Type B pancreatic cell (in vitro differentiated cells): Measurements from ENCODE around the gene HEPACAM. TPM values are rescaled to one million over a fixed set of nuclear protein-coding genes. Genes with fewer than 3 reads are reported as not detected.

Source experiments
- DNase-seq: peaks from one replicate; pipeline ENCODE4 v3.0.0; 2021; ENCODE audit warnings: mixed read lengths; ENCODE audit not compliant: unreplicated experiment; ENCODE audit errors: extremely low spot score
- H3K27ac Mint-ChIP-seq: 2 replicates; pipeline ENCODE4 v1.8.0; 2021; ENCODE audit warnings: mild to moderate bottlenecking, mixed read lengths
- H3K27me3 Mint-ChIP-seq: 2 replicates; pipeline ENCODE4 v1.8.0; 2021; ENCODE audit warnings: mixed read lengths
- H3K36me3 Mint-ChIP-seq: 2 replicates; pipeline ENCODE4 v1.8.0; 2021; ENCODE audit warnings: mixed read lengths
- H3K4me1 Mint-ChIP-seq: one replicate; pipeline ENCODE4 v1.8.0; 2021; ENCODE audit warnings: mixed read lengths; ENCODE audit not compliant: unreplicated experiment
- H3K4me3 Mint-ChIP-seq: 2 replicates; pipeline ENCODE4 v1.8.0; 2021; ENCODE audit warnings: mild to moderate bottlenecking, mixed read lengths
- H3K9me3 Mint-ChIP-seq: 2 replicates; pipeline ENCODE4 v1.8.0; 2021; ENCODE audit warnings: mixed read lengths
- total RNA-seq: library from RNA; stranded (reverse); gene quantifications from 2 replicates; pipeline ENCODE4 v1.2.1, GENCODE V29; 2021; ENCODE audit warnings: low replicate concordance
- TF ChIP-seq, protein P1 (sequence below): fragments of 200-600 bp; sonication (generic); conservative IDR thresholded peaks from 2 replicates; pipeline ENCODE4 v1.5.0; 2021; ENCODE audit warnings: antibody characterized with exemption, mild to moderate bottlenecking

HEPACAM gene
- total RNA-seq, 1 donor from 2014 or later: 0.43 TPM

GRCh38 chr11:124895471-124895971 is 40.3 kb downstream of the HEPACAM start:
- Mint-ChIP-seq H3K36me3 (no peaks in the 10 kb centered on the region), H3K4me3 (no peak overlapping the region), H3K4me1 (peaks cover 13% of the 10 kb centered on the region), H3K27ac (no peak overlapping the region), H3K27me3 (peaks cover 41% of the 10 kb centered on the region), H3K9me3 (no peaks in the 10 kb centered on the region)
- no peak for DNase-seq
- TF ChIP-seq, protein P1, sequence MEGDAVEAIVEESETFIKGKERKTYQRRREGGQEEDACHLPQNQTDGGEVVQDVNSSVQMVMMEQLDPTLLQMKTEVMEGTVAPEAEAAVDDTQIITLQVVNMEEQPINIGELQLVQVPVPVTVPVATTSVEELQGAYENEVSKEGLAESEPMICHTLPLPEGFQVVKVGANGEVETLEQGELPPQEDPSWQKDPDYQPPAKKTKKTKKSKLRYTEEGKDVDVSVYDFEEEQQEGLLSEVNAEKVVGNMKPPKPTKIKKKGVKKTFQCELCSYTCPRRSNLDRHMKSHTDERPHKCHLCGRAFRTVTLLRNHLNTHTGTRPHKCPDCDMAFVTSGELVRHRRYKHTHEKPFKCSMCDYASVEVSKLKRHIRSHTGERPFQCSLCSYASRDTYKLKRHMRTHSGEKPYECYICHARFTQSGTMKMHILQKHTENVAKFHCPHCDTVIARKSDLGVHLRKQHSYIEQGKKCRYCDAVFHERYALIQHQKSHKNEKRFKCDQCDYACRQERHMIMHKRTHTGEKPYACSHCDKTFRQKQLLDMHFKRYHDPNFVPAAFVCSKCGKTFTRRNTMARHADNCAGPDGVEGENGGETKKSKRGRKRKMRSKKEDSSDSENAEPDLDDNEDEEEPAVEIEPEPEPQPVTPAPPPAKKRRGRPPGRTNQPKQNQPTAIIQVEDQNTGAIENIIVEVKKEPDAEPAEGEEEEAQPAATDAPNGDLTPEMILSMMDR: no peak

- H3K36me3 Mint-ChIP-seq: no peaks in the 10 kb centered on the region
- H3K4me1 Mint-ChIP-seq: peaks cover 13% of the 10 kb centered on the region
- no peak overlapping the region for H3K27ac Mint-ChIP-seq
These were observed 41.0 kb downstream of the HEPACAM start for GRCh38 chr11:124894606-124895430.

DNA sequence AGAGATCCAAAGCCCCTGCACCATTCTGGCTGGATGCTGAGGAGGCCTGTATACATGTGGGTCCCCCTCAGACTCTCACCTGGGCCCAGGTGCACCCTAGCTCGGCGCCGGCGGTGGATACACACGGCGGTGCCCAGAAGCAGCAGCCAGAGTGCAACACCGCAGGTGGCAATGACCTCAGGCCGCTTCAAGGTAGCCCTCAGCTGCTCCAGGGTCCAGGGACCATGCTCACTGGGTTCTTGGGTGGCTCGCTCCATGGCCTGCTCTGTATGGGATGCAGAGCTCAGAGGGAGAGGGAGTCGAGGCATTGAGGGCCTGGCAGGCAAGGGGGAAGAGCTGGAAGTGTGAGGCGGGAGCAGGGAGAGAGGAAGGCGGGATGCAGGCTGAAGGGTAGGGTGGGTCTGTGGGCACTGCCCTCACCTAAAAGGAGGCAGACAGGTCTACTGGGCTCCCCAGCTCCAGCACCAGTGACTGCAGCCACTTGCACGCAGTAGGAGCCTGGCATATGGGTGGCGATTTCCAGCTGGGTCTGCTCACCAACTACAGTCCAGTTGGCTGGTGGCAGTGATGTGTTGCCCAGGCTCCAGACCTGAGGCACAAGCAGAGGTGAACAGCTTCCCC is 42.0 kb downstream of the HEPACAM start:
- no peak overlapping the region for H3K27ac Mint-ChIP-seq
- peaks cover 11% of the 10 kb centered on the region for H3K4me1 Mint-ChIP-seq
- H3K9me3 Mint-ChIP-seq: no peaks in the 10 kb centered on the region
- H3K36me3 Mint-ChIP-seq: no peaks in the 10 kb centered on the region
- DNase-seq: peak; percentile 55
- H3K4me3 Mint-ChIP-seq: no peak overlapping the region
- peaks cover 39% of the 10 kb centered on the region for H3K27me3 Mint-ChIP-seq
- TF ChIP-seq, protein P1: no peak

More at GRCh38 chr11:124894606-124895430, 41.0 kb downstream of the HEPACAM start:
- Mint-ChIP-seq H3K27me3 (peaks cover 39% of the 10 kb centered on the region), H3K9me3 (no peaks in the 10 kb centered on the region), H3K4me3 (no peak overlapping the region)
- TF ChIP-seq, protein P1: no peak
- DNase-seq: no peak

GRCh38 chr11:124892750-124893454 is 42.9 kb downstream of the HEPACAM start:
- Mint-ChIP-seq H3K4me3 (no peak overlapping the region), H3K27me3 (peaks cover 39% of the 10 kb centered on the region), H3K27ac (no peak overlapping the region), H3K36me3 (no peaks in the 10 kb centered on the region), H3K9me3 (no peaks in the 10 kb centered on the region), H3K4me1 (peaks cover 5% of the 10 kb centered on the region)
- peak; percentile 27 for DNase-seq
- TF ChIP-seq, protein P1: no peak

DNA sequence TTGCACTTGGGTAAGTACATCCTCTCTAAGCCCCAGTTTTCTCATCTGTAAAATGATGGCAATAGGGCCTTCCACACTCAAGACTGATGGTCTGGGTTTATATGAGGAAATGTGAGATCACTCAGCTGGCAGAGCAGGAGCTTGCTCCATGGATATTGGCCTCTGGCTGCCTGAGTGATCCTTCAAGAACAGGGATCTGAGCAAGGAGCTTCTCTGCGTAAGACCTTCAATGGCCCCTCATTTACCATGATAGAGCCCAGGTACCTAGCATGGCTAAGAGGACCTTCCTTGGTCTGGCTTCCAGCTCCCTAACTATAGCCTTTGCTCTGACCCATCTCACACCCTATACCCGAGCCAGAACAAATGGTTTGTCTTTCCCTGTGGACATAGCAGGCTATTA is 43.7 kb downstream of the HEPACAM start:
- peak; percentile 31 for DNase-seq
- H3K4me1 Mint-ChIP-seq: peaks cover under 1% of the 10 kb centered on the region
- H3K27me3 Mint-ChIP-seq: peaks cover 36% of the 10 kb centered on the region
- no peak overlapping the region for H3K27ac Mint-ChIP-seq
- H3K36me3 Mint-ChIP-seq: no peaks in the 10 kb centered on the region
- no peaks in the 10 kb centered on the region for H3K9me3 Mint-ChIP-seq
- H3K4me3 Mint-ChIP-seq: no peak overlapping the region
- TF ChIP-seq, protein P1: no peak
